NB4 (cell line): ENCODE measurements around the gene GNB5.

Source experiments
- DNase-seq: peaks from one replicate; pipeline ENCODE4 v3.0.0; 2010; ENCODE audit warnings: low read depth
- H3K4me3 ChIP-seq: one replicate; pipeline ENCODE4 v1.5.1; 2011; ENCODE audit warnings: mild to moderate bottlenecking, low read depth, low read length, moderate library complexity
- MAX ChIP-seq: IDR thresholded peaks from 2 replicates; pipeline ENCODE4 v1.6.1; 2011; ENCODE audit warnings: low read depth, low read length
- MYC ChIP-seq: IDR thresholded peaks from 2 replicates; pipeline ENCODE4 v1.6.1; 2011; ENCODE audit warnings: low read depth, low read length
- POLR2A ChIP-seq: IDR thresholded peaks from 2 replicates; pipeline ENCODE4 v1.6.1; 2011; ENCODE audit warnings: mild to moderate bottlenecking; ENCODE audit not compliant: insufficient read length; ENCODE audit errors: extremely low read depth
- TF ChIP-seq, protein P1 (sequence below): IDR thresholded peaks from one replicate; pipeline ENCODE4 v1.5.1; 2012; ENCODE audit warnings: low read depth, low read length

Gene GNB5

GRCh38 chr15:52132066-52132465 lies 59.1 kb downstream of the GNB5 start:
- H3K4me3 ChIP-seq = no peak overlapping the region
- TF ChIP-seq, protein P1, sequence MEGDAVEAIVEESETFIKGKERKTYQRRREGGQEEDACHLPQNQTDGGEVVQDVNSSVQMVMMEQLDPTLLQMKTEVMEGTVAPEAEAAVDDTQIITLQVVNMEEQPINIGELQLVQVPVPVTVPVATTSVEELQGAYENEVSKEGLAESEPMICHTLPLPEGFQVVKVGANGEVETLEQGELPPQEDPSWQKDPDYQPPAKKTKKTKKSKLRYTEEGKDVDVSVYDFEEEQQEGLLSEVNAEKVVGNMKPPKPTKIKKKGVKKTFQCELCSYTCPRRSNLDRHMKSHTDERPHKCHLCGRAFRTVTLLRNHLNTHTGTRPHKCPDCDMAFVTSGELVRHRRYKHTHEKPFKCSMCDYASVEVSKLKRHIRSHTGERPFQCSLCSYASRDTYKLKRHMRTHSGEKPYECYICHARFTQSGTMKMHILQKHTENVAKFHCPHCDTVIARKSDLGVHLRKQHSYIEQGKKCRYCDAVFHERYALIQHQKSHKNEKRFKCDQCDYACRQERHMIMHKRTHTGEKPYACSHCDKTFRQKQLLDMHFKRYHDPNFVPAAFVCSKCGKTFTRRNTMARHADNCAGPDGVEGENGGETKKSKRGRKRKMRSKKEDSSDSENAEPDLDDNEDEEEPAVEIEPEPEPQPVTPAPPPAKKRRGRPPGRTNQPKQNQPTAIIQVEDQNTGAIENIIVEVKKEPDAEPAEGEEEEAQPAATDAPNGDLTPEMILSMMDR = no peak
- TF ChIP-seq MYC = no peak
- no peak for TF ChIP-seq MAX
- no peak for TF ChIP-seq POLR2A
- DNase-seq = no peak

DNA sequence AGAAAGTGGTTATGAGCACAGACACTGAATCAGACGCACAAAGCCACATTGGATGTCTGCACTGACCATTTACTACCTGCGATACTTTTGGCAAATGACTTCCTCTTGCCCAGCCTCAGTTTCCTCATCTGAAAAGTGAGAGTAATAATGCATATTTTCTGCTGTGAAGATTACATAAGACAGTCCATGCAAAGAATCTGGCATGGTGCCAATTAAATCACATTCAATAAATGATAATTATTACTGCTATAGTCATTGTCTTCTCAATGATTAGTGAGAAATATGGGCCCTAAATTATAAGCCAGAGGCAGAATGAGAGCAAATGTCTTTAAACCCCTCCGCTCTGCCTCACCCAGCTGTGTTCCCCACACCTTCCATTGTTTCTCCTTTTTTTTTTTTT lies 62.6 kb downstream of the GNB5 start:
- TF ChIP-seq, protein P1 = no peak
- TF ChIP-seq POLR2A = no peak
- TF ChIP-seq MYC = no peak
- TF ChIP-seq MAX = no peak
- DNase-seq = no peak
- no peak overlapping the region for H3K4me3 ChIP-seq

DNA sequence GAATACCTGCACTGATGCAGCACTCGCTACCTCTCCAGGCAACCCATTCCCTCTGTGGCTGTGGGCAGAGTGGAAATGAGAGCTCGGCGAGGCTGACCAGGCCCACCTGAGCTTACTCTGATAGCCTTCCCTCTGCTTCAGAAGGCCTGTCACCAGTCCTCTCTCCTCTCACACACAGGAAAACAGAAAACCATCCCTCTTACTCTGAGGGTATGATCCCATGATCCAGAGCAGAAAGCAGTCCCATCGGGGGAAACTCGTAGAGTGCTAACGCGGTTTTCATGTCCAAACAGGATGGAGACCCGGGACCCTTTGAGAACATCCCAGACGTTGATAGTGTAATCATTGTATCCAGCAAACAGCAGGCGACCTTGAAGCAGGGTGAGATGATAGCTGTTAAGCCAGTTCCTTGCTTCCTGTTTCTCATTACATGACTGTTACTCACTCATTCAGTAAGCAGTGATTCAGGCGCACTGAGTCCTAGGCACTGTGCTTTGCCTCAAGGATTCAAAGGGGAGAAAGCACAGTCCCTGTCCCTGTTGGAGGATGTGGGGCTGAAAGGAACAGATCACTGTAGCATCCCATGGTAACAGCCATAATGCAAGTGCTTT lies 66.8 kb downstream of the GNB5 start:
- TF ChIP-seq POLR2A (no peak), MAX (no peak), MYC (no peak)
- TF ChIP-seq, protein P1 = no peak
- DNase-seq = no peak
- no peak overlapping the region for H3K4me3 ChIP-seq

DNA sequence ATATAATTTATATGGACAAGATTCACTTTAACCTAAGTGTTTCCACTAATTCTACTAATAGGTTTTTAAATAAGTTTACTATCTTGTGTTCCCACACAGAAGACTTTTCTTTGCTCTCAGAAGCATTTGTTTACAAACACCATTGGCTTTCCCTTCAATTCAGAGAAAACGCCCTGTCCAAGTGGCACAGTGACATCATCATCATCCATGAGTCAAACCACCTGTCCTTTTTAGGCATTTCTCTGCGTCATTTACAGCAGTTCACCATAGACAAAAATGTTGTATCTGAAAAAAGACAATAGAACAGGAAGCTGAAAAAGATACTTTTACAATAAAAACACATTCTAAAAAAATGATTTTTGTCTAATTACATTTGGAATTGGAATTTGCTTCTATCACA lies 69.3 kb downstream of the GNB5 start:
- TF ChIP-seq, protein P1 = no peak
- no peak for TF ChIP-seq MYC
- no peak for TF ChIP-seq POLR2A
- TF ChIP-seq MAX = no peak

GRCh38 chr15:52121006-52121405 lies 70.2 kb downstream of the GNB5 start:
- H3K4me3 ChIP-seq = no peak overlapping the region
- no peak for TF ChIP-seq POLR2A
- no peak for TF ChIP-seq MYC
- TF ChIP-seq MAX = no peak
- TF ChIP-seq, protein P1 = no peak
- no peak for DNase-seq

More for the DNA sequence above, 69.3 kb downstream of the GNB5 start:
- DNase-seq = no peak
- H3K4me3 ChIP-seq = no peak overlapping the region
